Astrocyte (in vitro differentiated cells and primary cell): ENCODE data around the gene NAGLU.

Experiments
- CTCF ChIP-seq: IDR thresholded peaks from 2 replicates; pipeline ENCODE4 v1.5.1; 2011; ENCODE audit warnings: low read depth, mild to moderate bottlenecking, inconsistent platforms, low read length, moderate library complexity; ENCODE audit not compliant: insufficient read depth
- EZH2 ChIP-seq: IDR thresholded peaks from 2 replicates; pipeline ENCODE4 v1.6.1; 2012; ENCODE audit warnings: mild to moderate bottlenecking, low read length, inconsistent platforms; ENCODE audit not compliant: insufficient read depth

DNA sequence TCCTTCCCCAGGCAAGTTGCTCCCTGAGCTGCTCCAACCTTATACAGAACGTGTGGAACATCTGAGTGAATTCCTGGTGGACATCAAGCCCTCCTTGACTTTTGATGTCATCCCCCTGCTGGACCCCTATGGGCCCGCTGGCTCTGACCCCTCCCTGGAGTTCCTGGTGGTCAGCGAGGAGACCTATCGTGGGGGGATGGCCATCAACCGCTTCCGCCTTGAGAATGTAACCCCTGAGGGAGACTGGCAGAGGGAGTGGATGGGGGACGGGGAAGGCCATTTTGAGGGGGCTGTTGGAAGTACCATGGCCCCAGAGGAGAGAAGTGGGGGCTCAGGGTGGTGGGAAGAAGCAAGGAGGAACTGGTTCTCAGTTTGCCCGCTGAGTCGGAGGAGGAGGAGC, 27.9 kb downstream of the NAGLU start:
- TF ChIP-seq CTCF: no peak
- TF ChIP-seq EZH2: no peak
